Stimulated activated CD4-positive, alpha-beta T cell treated with anti-CD3 and anti-CD28 coated beads, Interleukin-12 subunit alpha, Interleukin-12 subunit beta, amount 100 ng/mL, for 48 hours (primary cell): ENCODE data around the gene SPEG.

ENCODE experiments used
- DNase-seq, 3 donors: peaks; one replicate each; pipeline ENCODE4 v3.0.0-alpha.2; 2020; ENCODE audit warnings: low read depth in 2 of 3, low spot score in 1 of 3

Gene SPEG

GRCh38 chr2:219475697-219476651 lies 41.3 kb downstream of the SPEG start:
- peak; percentile 47 to 62 (median 61) for DNase-seq

GRCh38 chr2:219476652-219477151 lies 42.1 kb downstream of the SPEG start:
- DNase-seq = no peak

- DNase-seq = no peak
Measured at GRCh38 chr2:219477179-219477578, 42.5 kb downstream of the SPEG start.

- no peak for DNase-seq
Measured at GRCh38 chr2:219477815-219478214, 43.2 kb downstream of the SPEG start.

GRCh38 chr2:219478916-219479315 lies 44.3 kb downstream of the SPEG start:
- no peak for DNase-seq

- DNase-seq = no peak
Measured at GRCh38 chr2:219480004-219480403, 45.4 kb downstream of the SPEG start.

GRCh38 chr2:219482674-219483405 lies 48.2 kb downstream of the SPEG start:
- no peak for DNase-seq

- no peak for DNase-seq
Measured at GRCh38 chr2:219483451-219484342, 49.1 kb downstream of the SPEG start.

GRCh38 chr2:219484343-219485200 lies 49.9 kb downstream of the SPEG start:
- DNase-seq = no peak

- DNase-seq = no peak
Measured at GRCh38 chr2:219485201-219485580, 50.5 kb downstream of the SPEG start.

- DNase-seq = no peak
Measured at GRCh38 chr2:219486380-219486959, 51.8 kb downstream of the SPEG start.

- DNase-seq = no peak
Measured at GRCh38 chr2:219488149-219488843, 53.7 kb downstream of the SPEG start.

- DNase-seq = no peak
Measured at GRCh38 chr2:219488844-219489194, 54.2 kb downstream of the SPEG start.

GRCh38 chr2:219489315-219489714 lies 54.7 kb downstream of the SPEG start:
- no peak for DNase-seq

- DNase-seq = no peak
Measured at GRCh38 chr2:219490186-219490585, 55.5 kb downstream of the SPEG start.

GRCh38 chr2:219490600-219491130 lies 56.0 kb downstream of the SPEG start:
- no peak for DNase-seq

- DNase-seq = no peak
Measured at GRCh38 chr2:219491278-219491963, 56.8 kb downstream of the SPEG start.

- DNase-seq = no peak
Measured at GRCh38 chr2:219492575-219492974, 57.9 kb downstream of the SPEG start.
